ENCODE data around the gene ALPL. TPM values are rescaled to one million over a fixed set of nuclear protein-coding genes. Genes with fewer than 3 reads are reported as not detected.

ALPL gene
- total RNA-seq, 1 experiment from 2014 or later, result not detected

DNA sequence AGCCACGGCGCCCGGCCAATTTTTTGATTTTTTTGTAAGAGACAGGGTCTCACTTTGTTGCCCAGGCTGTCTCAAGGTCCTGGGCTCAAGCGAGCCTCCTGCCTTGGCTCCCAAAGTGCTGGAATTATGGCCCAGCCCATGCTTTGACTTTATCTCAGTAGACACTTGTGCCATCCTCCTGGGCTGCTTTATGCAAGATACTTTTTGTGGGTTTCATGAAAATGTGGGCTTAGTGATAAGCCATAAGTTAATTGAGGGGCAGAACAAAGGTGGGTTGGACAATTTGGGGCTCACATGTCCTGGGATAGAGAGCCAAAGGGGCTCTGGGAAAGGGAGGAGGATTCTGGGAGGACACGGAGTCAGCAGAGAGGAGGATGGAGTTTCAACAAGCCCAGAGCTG is 22.0 kb downstream of the ALPL start:
- Histone ChIP-seq H2AFZ (no peak overlapping the region), H3K9me3 (ENCODE audit: insufficient read depth, low read depth) (no peaks in the 10 kb centered on the region), H3K79me2 (ENCODE audit: low read depth) (no peaks in the 10 kb centered on the region), H3K4me3 (no peak overlapping the region), H3F3A (ENCODE audit: insufficient read depth, low read depth) (no peaks in the 10 kb centered on the region), H3K27me3 (ENCODE audit: insufficient read depth, low read depth) (no peaks in the 10 kb centered on the region), H3K4me2 (no peak overlapping the region), H3K27ac (no peak overlapping the region), H3K4me1 (replicated peaks; ENCODE audit: insufficient read depth) (no peaks in the 10 kb centered on the region), H3K36me3 (ENCODE audit: low read depth) (no peaks in the 10 kb centered on the region), H4K20me1 (ENCODE audit: insufficient read depth) (no peaks in the 10 kb centered on the region), H3K9me2 (ENCODE audit: insufficient read depth) (no peaks in the 10 kb centered on the region)
- ChIA-PET POLR2A (ENCODE audit: unreplicated experiment) (no interaction called here), CTCF (no interaction called here)
- no TSS peak for BruUV-seq (replicated peaks)
- no peak for DNase-seq
- intact Hi-C loops (cut with micrococcal nuclease; ENCODE audit: unreplicated experiment), result no loop called here
- no peak for TF ChIP-seq EZH2 (IDR thresholded peaks at IDR 0.05; ENCODE audit: low read depth)
- TF ChIP-seq, protein P1, sequence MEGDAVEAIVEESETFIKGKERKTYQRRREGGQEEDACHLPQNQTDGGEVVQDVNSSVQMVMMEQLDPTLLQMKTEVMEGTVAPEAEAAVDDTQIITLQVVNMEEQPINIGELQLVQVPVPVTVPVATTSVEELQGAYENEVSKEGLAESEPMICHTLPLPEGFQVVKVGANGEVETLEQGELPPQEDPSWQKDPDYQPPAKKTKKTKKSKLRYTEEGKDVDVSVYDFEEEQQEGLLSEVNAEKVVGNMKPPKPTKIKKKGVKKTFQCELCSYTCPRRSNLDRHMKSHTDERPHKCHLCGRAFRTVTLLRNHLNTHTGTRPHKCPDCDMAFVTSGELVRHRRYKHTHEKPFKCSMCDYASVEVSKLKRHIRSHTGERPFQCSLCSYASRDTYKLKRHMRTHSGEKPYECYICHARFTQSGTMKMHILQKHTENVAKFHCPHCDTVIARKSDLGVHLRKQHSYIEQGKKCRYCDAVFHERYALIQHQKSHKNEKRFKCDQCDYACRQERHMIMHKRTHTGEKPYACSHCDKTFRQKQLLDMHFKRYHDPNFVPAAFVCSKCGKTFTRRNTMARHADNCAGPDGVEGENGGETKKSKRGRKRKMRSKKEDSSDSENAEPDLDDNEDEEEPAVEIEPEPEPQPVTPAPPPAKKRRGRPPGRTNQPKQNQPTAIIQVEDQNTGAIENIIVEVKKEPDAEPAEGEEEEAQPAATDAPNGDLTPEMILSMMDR (conservative IDR thresholded peaks at IDR 0.05), result no peak

DNA sequence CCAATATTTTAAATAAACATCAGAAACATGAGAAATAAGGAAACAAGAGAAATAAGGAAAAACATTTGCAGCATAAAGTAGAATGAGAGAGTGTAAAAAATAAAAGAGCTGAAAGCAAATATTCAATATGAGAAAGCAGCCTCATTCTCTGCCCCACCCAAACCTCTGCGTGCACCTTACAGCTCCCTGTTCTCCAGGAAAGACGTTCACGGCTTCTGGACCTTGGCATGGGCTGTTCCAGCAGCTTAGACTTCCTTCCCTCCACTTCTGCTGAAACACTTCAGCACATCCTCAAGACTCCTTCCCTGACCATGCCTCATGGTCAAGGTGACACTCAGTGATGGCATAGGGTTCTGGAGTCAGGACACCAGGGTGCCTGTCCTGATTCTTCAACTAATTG is 23.3 kb downstream of the ALPL start:
- Histone ChIP-seq H3K4me1 (replicated peaks; ENCODE audit: insufficient read depth) (no peaks in the 10 kb centered on the region), H3K79me2 (ENCODE audit: low read depth) (no peaks in the 10 kb centered on the region), H2AFZ (no peak overlapping the region), H4K20me1 (ENCODE audit: insufficient read depth) (no peaks in the 10 kb centered on the region), H3K9me2 (ENCODE audit: insufficient read depth) (no peaks in the 10 kb centered on the region), H3K36me3 (ENCODE audit: low read depth) (no peaks in the 10 kb centered on the region), H3K4me2 (no peak overlapping the region), H3K27me3 (ENCODE audit: insufficient read depth, low read depth) (no peaks in the 10 kb centered on the region), H3K4me3 (no peak overlapping the region), H3K27ac (no peak overlapping the region), H3F3A (ENCODE audit: insufficient read depth, low read depth) (no peaks in the 10 kb centered on the region), H3K9me3 (ENCODE audit: insufficient read depth, low read depth) (no peaks in the 10 kb centered on the region)
- intact Hi-C loops (cut with micrococcal nuclease; ENCODE audit: unreplicated experiment), result no loop called here
- DNase-seq, result no peak
- CTCF ChIA-PET, result interaction anchor here (0.6 kb wide), 1 partner anchor 184 kb away, joined by 5 read pairs; no protein-coding TSS in a partner anchor
- TF ChIP-seq, protein P1 (conservative IDR thresholded peaks at IDR 0.05), result no peak
- no peak for TF ChIP-seq EZH2 (IDR thresholded peaks at IDR 0.05; ENCODE audit: low read depth)
- BruUV-seq (replicated peaks), result no TSS peak
- POLR2A ChIA-PET (ENCODE audit: unreplicated experiment), result interaction anchor here (0.8 kb wide), 1 partner anchor 158 kb away, joined by 7 read pairs; no protein-coding TSS in a partner anchor

DNA sequence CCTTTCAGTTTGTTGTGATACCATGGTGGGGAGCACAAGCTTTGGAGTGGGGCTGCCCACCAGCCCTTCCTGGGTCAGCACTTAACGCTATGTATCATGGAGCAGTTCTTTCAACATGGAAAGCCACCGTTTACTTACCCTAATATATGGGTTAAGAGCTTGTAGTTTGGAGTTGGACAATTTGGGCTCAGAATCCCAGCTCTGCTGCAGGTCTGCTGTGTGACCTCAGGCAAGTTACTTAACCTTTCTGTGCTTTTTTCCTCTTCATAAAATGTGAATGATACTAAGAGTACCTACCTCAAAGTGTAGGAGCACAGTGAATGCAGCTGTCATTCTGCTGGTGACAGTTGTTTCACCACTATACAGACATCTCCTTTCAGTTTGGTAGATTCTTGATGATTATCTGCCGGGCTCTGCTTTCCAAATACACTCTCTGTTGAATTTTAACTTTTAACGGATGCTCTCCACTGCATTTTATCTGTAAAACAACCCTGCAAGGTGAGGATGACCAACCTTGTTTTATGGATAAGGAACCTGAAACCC is 23.8 kb downstream of the ALPL start:
- H3F3A ChIP-seq (ENCODE audit: insufficient read depth, low read depth), result no peaks in the 10 kb centered on the region
- POLR2A ChIA-PET (ENCODE audit: unreplicated experiment), result interaction anchor here (0.8 kb wide), 1 partner anchor 158 kb away, joined by 7 read pairs; no protein-coding TSS in a partner anchor

More for the DNA sequence above, 23.8 kb downstream of the ALPL start:
- no peaks in the 10 kb centered on the region for H3K9me3 ChIP-seq (ENCODE audit: insufficient read depth, low read depth)
- no peaks in the 10 kb centered on the region for H3K36me3 ChIP-seq (ENCODE audit: low read depth)
- H3K79me2 ChIP-seq (ENCODE audit: low read depth), result no peaks in the 10 kb centered on the region
- CTCF ChIA-PET, result interaction anchor here (0.5 kb wide), 1 partner anchor 161 kb away, joined by 3 read pairs; no protein-coding TSS in a partner anchor
- no TSS peak for BruUV-seq (replicated peaks)
- intact Hi-C loops (cut with micrococcal nuclease; ENCODE audit: unreplicated experiment), result no loop called here
- no peak overlapping the region for H3K27ac ChIP-seq
- H3K9me2 ChIP-seq (ENCODE audit: insufficient read depth), result no peaks in the 10 kb centered on the region
- TF ChIP-seq, protein P1 (conservative IDR thresholded peaks at IDR 0.05), result no peak
- no peak for TF ChIP-seq EZH2 (IDR thresholded peaks at IDR 0.05; ENCODE audit: low read depth)
- H3K27me3 ChIP-seq (ENCODE audit: insufficient read depth, low read depth), result no peaks in the 10 kb centered on the region
- no peak overlapping the region for H3K4me3 ChIP-seq
- H2AFZ ChIP-seq, result no peak overlapping the region
- no peak overlapping the region for H3K4me2 ChIP-seq
- H4K20me1 ChIP-seq (ENCODE audit: insufficient read depth), result no peaks in the 10 kb centered on the region
- no peak for DNase-seq
- H3K4me1 ChIP-seq (replicated peaks; ENCODE audit: insufficient read depth), result no peaks in the 10 kb centered on the region
